Vagina (tissue), 2 donors: ENCODE data around the gene ZNF516.

Experiments used
- CTCF ChIP-seq, 3 experiments: fragments of 450-650 bp in 2 of 3; fragments of 200-600 bp in 1 of 3; sonication (generic) in 1 of 3; IDR thresholded peaks; one replicate each; pipeline ENCODE4 v1.5.1; 2017 to 2019; ENCODE audit warnings: antibody characterized with exemption in 3 of 3, mild to moderate bottlenecking in 2 of 3, moderate library complexity in 2 of 3
- POLR2A ChIP-seq, 2 donors: fragments of 450-650 bp; IDR thresholded peaks; one replicate each; pipeline ENCODE4 v1.6.1; 2017; ENCODE audit warnings: antibody characterized with exemption in 2 of 2, mild to moderate bottlenecking in 2 of 2, moderate library complexity in 2 of 2

DNA sequence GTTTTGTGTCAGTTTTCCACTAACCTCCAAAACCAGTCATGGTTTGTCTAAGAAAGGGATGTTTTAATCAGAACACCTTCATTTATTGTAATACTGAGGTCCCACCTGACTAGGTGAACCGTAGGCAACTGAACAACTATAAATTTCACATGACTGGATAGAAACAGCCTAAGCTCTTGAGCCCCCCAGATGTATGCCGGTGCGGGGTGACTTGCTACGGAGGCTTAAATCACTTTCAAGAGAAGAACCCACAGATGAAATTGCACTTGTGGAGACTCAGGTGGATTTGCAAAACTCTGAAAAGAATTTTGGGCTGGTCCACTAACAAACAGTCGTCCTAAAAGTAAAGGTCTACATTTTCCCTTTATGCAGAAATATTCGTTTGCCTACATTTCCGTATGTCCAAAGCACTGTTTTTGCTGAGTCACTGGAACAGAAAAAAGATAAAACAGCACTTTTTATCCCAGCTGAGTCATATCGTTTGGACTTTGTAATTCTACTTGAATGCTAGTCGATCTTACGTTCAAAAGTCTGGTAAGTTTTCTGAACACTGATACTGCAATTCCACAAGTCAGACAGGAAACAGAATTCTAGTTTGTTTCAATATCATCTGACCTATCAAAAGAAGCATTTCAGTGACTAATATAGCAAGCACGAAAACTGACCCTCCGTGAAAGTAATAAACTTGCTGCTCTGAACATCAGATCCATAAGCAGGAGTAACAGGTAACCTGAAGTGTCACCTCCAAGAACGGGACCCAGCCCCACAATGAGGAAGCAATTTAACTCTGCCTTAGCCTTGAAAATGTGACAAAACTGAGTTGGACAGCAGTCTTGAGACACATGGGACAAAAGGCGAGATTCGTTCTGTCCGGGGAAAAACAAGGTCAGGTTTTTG, 18.1 kb downstream of the ZNF516 start:
- TF ChIP-seq CTCF (IDR thresholded peaks at IDR 0.05) (no peak), POLR2A (IDR thresholded peaks at IDR 0.05) (no peak)
